ENCODE results near the gene KLHL17.

DNA sequence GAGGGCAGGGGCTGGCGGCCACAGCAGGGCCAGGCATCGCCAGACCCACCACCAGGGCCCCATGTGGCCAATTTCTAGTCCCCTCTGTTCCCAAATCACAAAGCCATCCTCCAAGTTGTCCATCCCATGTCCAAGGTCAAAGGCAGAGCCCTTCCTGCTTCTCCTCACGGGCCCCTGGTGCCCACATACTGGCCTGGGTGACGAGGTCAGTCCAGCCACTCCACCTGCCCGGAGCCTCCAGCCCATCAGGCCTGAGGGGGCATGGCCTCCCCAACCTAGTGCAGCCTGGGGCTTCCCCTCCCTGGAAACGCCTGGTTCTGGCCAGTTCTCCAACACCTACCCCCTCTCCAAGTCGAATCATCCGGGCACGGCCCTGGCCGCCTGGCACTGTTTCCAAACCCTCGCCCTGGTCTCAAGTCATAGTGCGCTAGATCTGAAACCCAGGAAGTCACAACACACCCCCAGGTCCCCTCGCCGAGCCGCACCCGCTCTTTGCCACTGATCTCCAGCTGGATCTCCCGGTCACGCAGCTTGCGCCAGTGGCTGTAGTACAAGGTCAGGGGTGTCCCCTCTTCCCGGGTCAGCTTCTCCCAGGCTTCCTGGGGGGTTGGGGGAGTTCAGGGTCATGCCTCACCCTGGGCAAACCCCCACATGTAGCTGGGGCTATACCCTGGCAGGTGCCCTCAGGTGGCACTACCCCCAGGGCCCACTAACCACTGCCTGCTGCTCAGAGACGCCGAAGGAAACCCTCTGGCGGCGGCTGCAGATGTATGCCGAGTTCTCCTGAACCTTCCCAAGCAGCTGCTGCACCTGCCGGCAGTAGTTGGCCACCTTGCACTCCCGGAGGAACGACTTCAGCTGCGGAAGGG lies 14.5 kb upstream of the KLHL17 start:
- TF ChIP-seq, protein P1, sequence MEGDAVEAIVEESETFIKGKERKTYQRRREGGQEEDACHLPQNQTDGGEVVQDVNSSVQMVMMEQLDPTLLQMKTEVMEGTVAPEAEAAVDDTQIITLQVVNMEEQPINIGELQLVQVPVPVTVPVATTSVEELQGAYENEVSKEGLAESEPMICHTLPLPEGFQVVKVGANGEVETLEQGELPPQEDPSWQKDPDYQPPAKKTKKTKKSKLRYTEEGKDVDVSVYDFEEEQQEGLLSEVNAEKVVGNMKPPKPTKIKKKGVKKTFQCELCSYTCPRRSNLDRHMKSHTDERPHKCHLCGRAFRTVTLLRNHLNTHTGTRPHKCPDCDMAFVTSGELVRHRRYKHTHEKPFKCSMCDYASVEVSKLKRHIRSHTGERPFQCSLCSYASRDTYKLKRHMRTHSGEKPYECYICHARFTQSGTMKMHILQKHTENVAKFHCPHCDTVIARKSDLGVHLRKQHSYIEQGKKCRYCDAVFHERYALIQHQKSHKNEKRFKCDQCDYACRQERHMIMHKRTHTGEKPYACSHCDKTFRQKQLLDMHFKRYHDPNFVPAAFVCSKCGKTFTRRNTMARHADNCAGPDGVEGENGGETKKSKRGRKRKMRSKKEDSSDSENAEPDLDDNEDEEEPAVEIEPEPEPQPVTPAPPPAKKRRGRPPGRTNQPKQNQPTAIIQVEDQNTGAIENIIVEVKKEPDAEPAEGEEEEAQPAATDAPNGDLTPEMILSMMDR (IDR thresholded peaks at IDR 0.05), result no peak
- TF ChIP-seq POLR2A (IDR thresholded peaks at IDR 0.05), result no peak

All from heart left ventricle (tissue), 13 donors.